ENCODE results near the gene COQ10B. TPM values are rescaled to one million over a fixed set of nuclear protein-coding genes. Genes with fewer than 3 reads are reported as not detected.

The COQ10B gene
- total RNA-seq, 2 experiments from 2014 or later = 17.5 to 17.8 TPM

GRCh38 chr2:197513915-197514314, 60.6 kb downstream of the COQ10B start:
- no peak for DNase-seq
- peaks cover 3% of the 10 kb centered on the region for H3K36me3 Mint-ChIP-seq (ENCODE audit: low read depth)
- intact Hi-C loops (cut with micrococcal nuclease) = loop anchor here (10.0 kb wide), 1 partner anchor 719 kb away; the partner anchor contains the start of gene GTF3C3
- no peak overlapping the region for H3K4me3 Mint-ChIP-seq
- H3K4me1 Mint-ChIP-seq (ENCODE audit: low read depth) = peaks cover 28% of the 10 kb centered on the region
- H3K27ac Mint-ChIP-seq = no peak overlapping the region
- no peaks in the 10 kb centered on the region for H3K27me3 Mint-ChIP-seq (ENCODE audit: low read depth)
- no peaks in the 10 kb centered on the region for H3K9me3 Mint-ChIP-seq
- CTCF ChIA-PET = interaction anchor here (0.7 kb wide), 1 partner anchor 15 kb away, joined by 3 read pairs; no protein-coding TSS in a partner anchor

- Mint-ChIP-seq H3K9me3 (no peaks in the 10 kb centered on the region), H3K36me3 (ENCODE audit: low read depth) (peaks cover 3% of the 10 kb centered on the region), H3K4me3 (peak overlapping the region; percentile 98), H3K4me1 (ENCODE audit: low read depth) (peaks cover 30% of the 10 kb centered on the region), H3K27me3 (ENCODE audit: low read depth) (no peaks in the 10 kb centered on the region), H3K27ac (peak overlapping the region; percentile 89)
- no peak for DNase-seq
- CTCF ChIA-PET = interaction anchor here (0.7 kb wide), 1 partner anchor 1058 kb away, joined by 3 read pairs; no protein-coding TSS in a partner anchor
- intact Hi-C loops (cut with micrococcal nuclease) = loop anchor here (1.0 to 10.0 kb wide), 3 partner anchors 14 to 720 kb away; partner anchors contain the start of genes GTF3C3, HSPE1 and SF3B1
These were observed 61.4 kb downstream of the COQ10B start for GRCh38 chr2:197514754-197515153.

GRCh38 chr2:197515315-197515738, 62.0 kb downstream of the COQ10B start:
- CTCF ChIA-PET = interaction anchor here (0.7 kb wide), 1 partner anchor 1057 kb away, joined by 3 read pairs; no protein-coding TSS in a partner anchor
- intact Hi-C loops (cut with micrococcal nuclease) = loop anchor here (1.0 to 10.0 kb wide), 3 partner anchors 15 to 721 kb away; partner anchors contain the start of genes GTF3C3, HSPE1 and SF3B1
- peaks cover 34% of the 10 kb centered on the region for H3K4me1 Mint-ChIP-seq (ENCODE audit: low read depth)
- DNase-seq = no peak
- no peaks in the 10 kb centered on the region for H3K9me3 Mint-ChIP-seq
- H3K36me3 Mint-ChIP-seq (ENCODE audit: low read depth) = peaks cover 3% of the 10 kb centered on the region
- no peaks in the 10 kb centered on the region for H3K27me3 Mint-ChIP-seq (ENCODE audit: low read depth)
- H3K4me3 Mint-ChIP-seq = peak overlapping the region; percentile 98
- H3K27ac Mint-ChIP-seq = peak overlapping the region; percentile 89

DNA sequence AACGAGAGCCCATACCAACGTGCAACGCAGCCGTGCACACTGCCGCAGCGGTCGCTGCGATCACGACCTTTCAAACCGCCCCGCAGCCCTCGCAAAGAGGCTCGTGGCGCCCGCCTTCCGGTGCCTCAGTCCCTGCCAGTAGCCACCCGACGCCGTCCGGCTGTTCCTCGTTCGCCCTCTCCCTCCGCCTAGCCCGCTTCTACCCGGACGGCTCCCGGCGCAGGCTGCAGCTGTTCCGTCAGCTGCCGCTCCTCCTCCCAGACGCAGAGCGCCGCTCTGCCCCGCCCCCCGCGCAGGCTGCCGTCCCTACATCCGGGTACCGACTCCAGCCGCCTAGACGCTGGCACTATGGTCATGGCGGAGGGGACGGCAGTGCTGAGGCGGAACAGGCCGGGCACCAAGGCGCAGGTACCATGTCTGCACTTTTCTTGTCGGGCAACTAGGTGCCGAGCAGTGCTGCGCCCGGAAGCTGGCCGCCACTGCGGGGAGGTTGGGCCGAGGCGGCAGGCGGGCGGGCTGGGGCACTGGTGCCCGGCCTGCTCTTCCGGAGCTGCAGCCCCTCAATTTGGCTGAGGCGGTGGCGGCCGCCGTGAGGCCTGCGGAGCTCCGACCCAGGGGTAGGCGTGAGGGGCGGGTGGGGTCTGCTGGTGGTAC, 62.5 kb downstream of the COQ10B start, which contains the start of gene MOB4:
Gene MOB4, plus strand, starts transcription at position 328 of the 654 bp plus-strand sequence. Its CDS starts 21 bp downstream, at position 349.
- intact Hi-C loops (cut with micrococcal nuclease) = loop anchor here (1.0 to 10.0 kb wide), 5 partner anchors 16 to 721 kb away; partner anchors contain the start of genes COQ10B, GTF3C3, HSPE1 and MARS2
- Mint-ChIP-seq H3K4me3 (peak within 1 kb of the TSS; percentile 98), H3K27ac (peak within 1 kb of the TSS; percentile 89), H3K4me1 (ENCODE audit: low read depth) (peaks cover 37% of the 10 kb centered on the region), H3K9me3 (peaks cover under 1% of the 10 kb centered on the region), H3K36me3 (ENCODE audit: low read depth) (peaks cover 4% of the 10 kb centered on the region), H3K27me3 (ENCODE audit: low read depth) (no peaks in the 10 kb centered on the region)
- DNase-seq = peak; percentile 93
- CTCF ChIA-PET = interaction anchor here (1.6 kb wide), 1 partner anchor 15 kb away, joined by 5 read pairs; no protein-coding TSS in a partner anchor

- Mint-ChIP-seq H3K27me3 (ENCODE audit: low read depth) (no peaks in the 10 kb centered on the region), H3K27ac (peak overlapping the region; percentile 89), H3K4me1 (ENCODE audit: low read depth) (peaks cover 40% of the 10 kb centered on the region), H3K9me3 (peaks cover 4% of the 10 kb centered on the region), H3K4me3 (peak overlapping the region; percentile 98), H3K36me3 (ENCODE audit: low read depth) (peaks cover 10% of the 10 kb centered on the region)
- CTCF ChIA-PET = interaction anchor here (1.6 kb wide), 1 partner anchor 14 kb away, joined by 5 read pairs; no protein-coding TSS in a partner anchor
- peak; percentile 41 for DNase-seq
- intact Hi-C loops (cut with micrococcal nuclease) = loop anchor here (1.0 to 10.0 kb wide), 3 partner anchors 63 to 722 kb away; partner anchors contain the start of genes COQ10B, GTF3C3 and MARS2
These were observed 63.0 kb downstream of the COQ10B start for GRCh38 chr2:197516393-197516761.

- H3K4me1 Mint-ChIP-seq (ENCODE audit: low read depth) = peaks cover 44% of the 10 kb centered on the region
- peak overlapping the region; percentile 89 for H3K27ac Mint-ChIP-seq
- CTCF ChIA-PET = interaction anchor here (0.7 to 1.6 kb wide), 2 partner anchors 14 to 59 kb away, joined by 3 to 5 read pairs; no protein-coding TSS in a partner anchor
- no peaks in the 10 kb centered on the region for H3K27me3 Mint-ChIP-seq (ENCODE audit: low read depth)
- peaks cover 4% of the 10 kb centered on the region for H3K9me3 Mint-ChIP-seq
- DNase-seq = no peak
- intact Hi-C loops (cut with micrococcal nuclease) = loop anchor here (10.0 kb wide), 1 partner anchor 722 kb away; the partner anchor contains the start of gene GTF3C3
- peaks cover 12% of the 10 kb centered on the region for H3K36me3 Mint-ChIP-seq (ENCODE audit: low read depth)
- peak overlapping the region; percentile 98 for H3K4me3 Mint-ChIP-seq
These were observed 63.8 kb downstream of the COQ10B start for GRCh38 chr2:197517150-197517549.

Other genes with a start within 250 kb of the COQ10B start
- gene ANKRD44, start 142.8 kb upstream of the COQ10B start, total RNA-seq = 100 to 1,000 TPM in 1 of 2 experiments, 10 to 100 TPM in 1; 87.8 to 101 TPM
- 100 to 1,000 TPM; 235 to 248 TPM for gene SF3B1, start 18.5 kb upstream of the COQ10B start, total RNA-seq
- 1,000 to 10,000 TPM; 1,191 to 1,210 TPM for gene HSPD1, start 46.3 kb downstream of the COQ10B start, total RNA-seq
- gene HSPE1, start 46.8 kb downstream of the COQ10B start, total RNA-seq = 100 to 1,000 TPM; 294 to 310 TPM
- 10 to 100 TPM; 10.7 to 14.1 TPM for gene MOB4, start 62.5 kb downstream of the COQ10B start, total RNA-seq
- not detected for gene RFTN2, start 222.0 kb downstream of the COQ10B start, total RNA-seq

All from activated naive CD4-positive, alpha-beta T cell treated with anti-CD3 and anti-CD28 coated beads for 36 hours (primary cell).